B cell (primary cell): ENCODE results near the gene SAMM50. TPM values are rescaled to one million over a fixed set of nuclear protein-coding genes. Genes with fewer than 3 reads are reported as not detected.

Source experiments
- ATAC-seq: fragments of 200-7000 bp; cut with Tn5 transposase; one replicate; pipeline ENCODE4 v1.10.0; 2021; ENCODE audit warnings: low read depth, mild to moderate bottlenecking, moderate number of reproducible peaks, moderate library complexity
- CTCF ChIA-PET: fragments of 350-600 bp; sonication (Branson Sonifier 250); formaldehyde crosslinking; loops from one replicate; lab custom pipeline; 2021; ENCODE audit warnings: antibody characterized with exemption, inconsistent platforms; lab: Charles Lee
- POLR2A ChIA-PET: fragments of 350-600 bp; sonication (Branson Sonifier 250); formaldehyde crosslinking; loops from one replicate; lab custom pipeline; 2021; ENCODE audit warnings: antibody characterized with exemption; lab: Charles Lee
- DNase-seq: peaks from one replicate; pipeline ENCODE4 v3.0.0; 2013
- H2AFZ ChIP-seq: 2 replicates; pipeline ENCODE4 v1.6.1; 2012; ENCODE audit warnings: mild to moderate bottlenecking, low read depth, low read length; ENCODE audit not compliant: insufficient read depth, poor library complexity, severe bottlenecking
- H3K27ac ChIP-seq, 2 donors: 1 replicate in 1 of 2; 2 replicates in 1 of 2; pipeline ENCODE4 v1.5.1; 2012 to 2013; ENCODE audit warnings: low read length in 2 of 2, mild to moderate bottlenecking in 2 of 2, moderate library complexity in 1 of 2
- H3K27me3 ChIP-seq, 4 experiments: fragments of 200-600 bp in 1 of 4; sonication (generic) in 1 of 4; replicated peaks in 1 of 4; 1 replicate in 2 of 4; 2 replicates in 2 of 4; pipeline versions ENCODE4 v1.6.1 to v1.7.0; 2013 to 2016; ENCODE audit warnings: low read length in 3 of 4, mild to moderate bottlenecking in 2 of 4, mixed read lengths in 1 of 4, moderate library complexity in 1 of 4; ENCODE audit not compliant: insufficient read depth in 4 of 4, control insufficient read depth in 3 of 4; ENCODE audit errors: control extremely low read depth in 1 of 4
- H3K36me3 ChIP-seq, 2 experiments: replicated peaks in 1 of 2; 1 replicate in 1 of 2; 2 replicates in 1 of 2; pipeline versions ENCODE4 v1.6.1 to v1.7.1; 2013; ENCODE audit warnings: low read length in 1 of 2; ENCODE audit not compliant: insufficient read depth in 2 of 2, control insufficient read depth in 1 of 2; ENCODE audit errors: control extremely low read depth in 1 of 2, extremely low read depth in 1 of 2
- H3K4me1 ChIP-seq, 2 donors: fragments of 200-600 bp in 1 of 2; sonication (generic) in 1 of 2; 1 replicate in 1 of 2; 2 replicates in 1 of 2; pipeline versions ENCODE4 v1.5.1 to v1.6.1; 2013 to 2017; ENCODE audit warnings: low read length in 2 of 2; ENCODE audit not compliant: control insufficient read depth in 2 of 2, insufficient read depth in 2 of 2
- H3K4me2 ChIP-seq: replicated peaks from 2 replicates; pipeline ENCODE3; 2012; ENCODE audit warnings: mild to moderate bottlenecking, low read depth, low read length; ENCODE audit not compliant: poor library complexity, severe bottlenecking
- H3K4me3 ChIP-seq, 5 experiments: fragments of 200-600 bp in 1 of 5; sonication (generic) in 1 of 5; 1 replicate in 3 of 5; 2 replicates in 2 of 5; pipeline versions ENCODE4 v1.5.1 to v1.7.0; 2011 to 2016; ENCODE audit warnings: low read length in 4 of 5, mild to moderate bottlenecking in 4 of 5, low read depth in 2 of 5, control low read depth in 1 of 5, moderate library complexity in 1 of 5; ENCODE audit not compliant: insufficient read depth in 1 of 5; ENCODE audit errors: control extremely low read depth in 1 of 5, extremely low read depth in 1 of 5
- H3K79me2 ChIP-seq: fragments of 200-600 bp; sonication (generic); one replicate; pipeline ENCODE4 v1.6.0; 2016; ENCODE audit warnings: low read length; ENCODE audit not compliant: control insufficient read depth, insufficient read depth
- H3K9ac ChIP-seq: fragments of 200-600 bp; sonication (generic); 2 replicates; pipeline ENCODE4 v1.6.1; 2017; ENCODE audit warnings: mild to moderate bottlenecking, low read length, moderate library complexity
- H3K9me3 ChIP-seq, 3 donors: one replicate each; pipeline versions ENCODE4 v1.6.1 to v1.7.1; 2013; ENCODE audit warnings: low read length in 2 of 3; ENCODE audit not compliant: control insufficient read depth in 2 of 3, insufficient read depth in 1 of 3; ENCODE audit errors: control extremely low read depth in 1 of 3
- H4K20me1 ChIP-seq: 2 replicates; pipeline ENCODE4 v1.6.0; 2012; ENCODE audit warnings: mild to moderate bottlenecking, low read length; ENCODE audit not compliant: insufficient read depth, control insufficient read depth, poor library complexity, severe bottlenecking
- H3K27ac Mint-ChIP-seq: one replicate; pipeline ENCODE4 v1.8.0; 2021; ENCODE audit warnings: mixed read lengths
- H3K27me3 Mint-ChIP-seq: one replicate; pipeline ENCODE4 v1.8.0; 2021; ENCODE audit warnings: mixed read lengths
- H3K4me1 Mint-ChIP-seq: one replicate; pipeline ENCODE4 v1.8.0; 2021; ENCODE audit warnings: mixed read lengths
- H3K4me3 Mint-ChIP-seq: one replicate; pipeline ENCODE4 v1.8.0; 2021; ENCODE audit warnings: mixed read lengths
- H3K9me3 Mint-ChIP-seq: one replicate; pipeline ENCODE4 v1.8.0; 2022; ENCODE audit warnings: mixed read lengths; ENCODE audit not compliant: insufficient read depth
- CTCF ChIP-seq: fragments of 200-600 bp; IDR thresholded peaks from one replicate; pipeline ENCODE4 v1.8.0; 2022; ENCODE audit warnings: antibody characterized with exemption, mild to moderate bottlenecking
- EZH2 ChIP-seq: IDR thresholded peaks from 2 replicates; pipeline ENCODE4 v1.6.1; 2012; ENCODE audit warnings: borderline replicate concordance, low read depth, mild to moderate bottlenecking, moderate library complexity, low read length; ENCODE audit not compliant: insufficient read depth, poor library complexity, severe bottlenecking
- WGBS: methylation state at CpG from one replicate; pipeline ENCODE4 v1.1.5; 2013; ENCODE audit warnings: missing lambda C conversion rate; ENCODE audit not compliant: insufficient coverage; 5-methylcytosine and 5-hydroxymethylcytosine counted together
- intact Hi-C: fragments of 100-400 bp; cut with micrococcal nuclease; formaldehyde crosslinking; loops from one replicate; pipeline ENCODE4 v1.10.0; 2022
- polyA minus RNA-seq: library from RNA; depleted of rRNA, polyadenylated mRNA; stranded (reverse); fragments of >200 nt; gene quantifications from 2 replicates; pipeline ENCODE4 v1.2.3, GENCODE V29; 2012
- polyA plus RNA-seq: library from polyadenylated mRNA; depleted of rRNA; stranded (reverse); fragments of >200 nt; gene quantifications from 2 replicates; pipeline ENCODE4 v1.2.3, GENCODE V29; 2012
- total RNA-seq, 2 donors: library from RNA; stranded (reverse); fragments of 120-200 nt in 1 of 2; gene quantifications; 1 replicate in 1 of 2; 2 replicates in 1 of 2; pipeline versions ENCODE4 v1.2.3 to v1.2.4, GENCODE V29; 2013 to 2022

SAMM50 gene
- total RNA-seq (43.2 and 47.3 TPM in 2 replicates), polyA plus RNA-seq (18.8 and 21.5 TPM in 2 replicates), polyA minus RNA-seq (14.1 and 14.8 TPM in 2 replicates)
- 37.3 TPM for total RNA-seq (2013)

DNA sequence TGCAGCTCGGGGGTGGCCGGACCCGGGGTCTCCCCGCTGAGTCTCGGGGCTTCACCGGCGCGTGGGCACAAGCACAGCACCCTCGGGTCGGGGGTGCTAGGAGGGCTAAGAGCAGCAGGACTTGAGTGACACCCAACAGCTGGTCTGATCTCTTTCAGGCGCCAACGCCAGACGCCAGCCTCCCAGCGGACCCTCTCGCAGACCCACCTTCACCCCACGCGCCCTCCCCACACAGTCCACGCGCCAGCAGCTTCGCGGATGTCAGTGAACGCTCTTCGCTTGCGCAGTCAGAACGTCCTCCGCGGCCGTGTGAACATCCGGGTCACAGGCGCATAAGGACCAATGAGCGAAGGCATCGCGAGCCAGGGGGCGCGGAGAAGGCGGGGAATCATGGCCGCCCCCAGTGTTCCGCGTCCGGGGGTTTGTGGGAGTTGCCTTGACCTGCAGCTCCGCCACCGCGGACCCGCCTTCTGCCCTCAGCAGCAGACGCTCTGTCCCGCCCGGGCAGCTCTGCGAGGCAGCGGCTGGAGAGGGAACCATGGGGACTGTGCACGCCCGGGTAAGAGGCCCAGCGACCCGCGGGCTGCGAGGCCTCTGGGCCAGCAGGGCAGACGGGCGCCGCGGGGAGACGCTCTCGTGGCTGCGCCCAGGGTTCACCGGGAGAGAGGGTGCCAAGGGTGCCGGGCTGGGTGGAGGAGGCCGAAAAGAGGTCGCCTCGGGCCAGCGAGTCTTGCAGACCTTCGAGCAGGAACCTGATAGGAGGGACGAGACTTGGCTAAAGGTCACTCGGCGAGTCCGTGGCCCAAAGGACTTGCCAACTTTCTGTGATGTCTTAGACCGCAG lies at the start of gene SAMM50:
Gene SAMM50, plus strand, starts transcription at position 403 of the 843 bp plus-strand sequence. Its CDS starts 136 bp downstream, at position 539.
- H3K27ac Mint-ChIP-seq: peak within 1 kb of the TSS; percentile 94
- no peaks in the 10 kb centered on the region for H3K9me3 Mint-ChIP-seq
- peaks cover 42% of the 10 kb centered on the region for H3K4me1 Mint-ChIP-seq
- intact Hi-C loops: loop anchor here (2.0 to 5.0 kb wide), 5 partner anchors 70 to 768 kb away; partner anchors contain the start of genes EFCAB6, PARVB, PARVG and RTL6
- H3K4me3 Mint-ChIP-seq: peak within 1 kb of the TSS; percentile 94
- DNase-seq (peak; percentile 92), ATAC-seq (peak; percentile 94)
- Histone ChIP-seq H3K4me1 (peaks cover 18 to 23% of the 10 kb centered on the region in 2 donors), H2AFZ (peak within 1 kb of the TSS; percentile 87), H3K4me2 (peak within 1 kb of the TSS; percentile 90), H3K36me3 (no peaks in the 10 kb centered on the region), H3K27me3 (peaks cover 0 to 4% (median 0%) of the 10 kb centered on the region in 4 experiments), H3K4me3 (peak within 1 kb of the TSS; percentile 76 to 93 (median 82)), H3K9ac (peak within 1 kb of the TSS; percentile 79), H3K27ac (peak within 1 kb of the TSS; percentile 85 to 88), H3K79me2 (peaks cover 46% of the 10 kb centered on the region), H4K20me1 (peaks cover 31% of the 10 kb centered on the region), H3K9me3 (no peaks in the 10 kb centered on the region)
- ChIA-PET POLR2A (interaction anchor here (0.5 to 1.7 kb wide), 6 partner anchors 10 to 226 kb away, joined by 3 to 5 read pairs (median 4); partner anchors contain the start of genes EFCAB6, PARVB and PARVG), CTCF (interaction anchor here (0.9 to 2.0 kb wide), 4 partner anchors 9 to 130 kb away, joined by 4 to 18 read pairs (median 6); no protein-coding TSS in a partner anchor)
- peaks cover 4% of the 10 kb centered on the region for H3K27me3 Mint-ChIP-seq
- under 1% methylated on average over 72 of the region's 74 CpGs for WGBS
- TF ChIP-seq CTCF: no peak

DNA sequence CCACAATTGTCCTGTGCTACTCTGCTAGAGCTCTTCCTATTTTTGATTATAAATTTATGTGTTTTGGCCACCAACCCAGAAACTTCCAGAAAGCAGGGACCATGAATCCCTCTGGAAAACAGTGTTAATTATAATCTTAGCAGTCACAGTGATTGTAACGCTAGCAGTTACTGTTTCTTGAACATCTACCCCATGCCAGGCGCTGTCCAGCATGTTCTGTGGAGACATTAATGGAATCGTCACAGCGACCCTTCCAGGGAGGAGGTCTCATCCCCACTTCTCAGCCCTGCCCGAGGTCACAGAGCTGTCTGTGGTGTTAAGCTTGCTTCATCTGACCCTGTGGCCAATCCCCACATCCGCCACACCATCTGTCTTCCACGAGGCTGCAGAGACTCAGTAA lies 49.6 kb upstream of the SAMM50 start:
- no peak overlapping the region for H3K4me3 ChIP-seq
- H3K27ac Mint-ChIP-seq: no peak overlapping the region
- POLR2A ChIA-PET: no interaction called here

More for the DNA sequence above, 49.6 kb upstream of the SAMM50 start:
- Histone ChIP-seq H3K9ac (no peak overlapping the region), H3K27ac (no peak overlapping the region), H4K20me1 (no peaks in the 10 kb centered on the region), H2AFZ (no peak overlapping the region), H3K9me3 (no peaks in the 10 kb centered on the region), H3K4me1 (no peaks in the 10 kb centered on the region), H3K27me3 (peaks cover 0 to 3% (median 0%) of the 10 kb centered on the region in 4 experiments), H3K79me2 (no peaks in the 10 kb centered on the region), H3K4me2 (no peak overlapping the region), H3K36me3 (no peaks in the 10 kb centered on the region)
- Mint-ChIP-seq H3K4me1 (no peaks in the 10 kb centered on the region), H3K9me3 (no peaks in the 10 kb centered on the region), H3K4me3 (no peak overlapping the region), H3K27me3 (peaks cover 24% of the 10 kb centered on the region)
- CTCF ChIA-PET: interaction anchor here (0.7 kb wide), 1 partner anchor 14 kb away, joined by 3 read pairs; no protein-coding TSS in a partner anchor
- intact Hi-C loops: no loop called here
- ATAC-seq: no peak
- no peak for DNase-seq
- 79% methylated on average over 5 of the region's 7 CpGs for WGBS
- TF ChIP-seq CTCF (no peak), EZH2 (no peak)
